HG03159 (cell line): ENCODE measurements around the gene OR2W3.

Experiments used
- ATAC-seq: cut with Tn5 transposase; IDR thresholded peaks from one replicate; pipeline ENCODE4 v1.9.1; 2021; ENCODE audit warnings: mild to moderate bottlenecking, moderate library complexity; ENCODE audit not compliant: unreplicated experiment

OR2W3 gene

GRCh38 chr1:247914941-247915662, 19.7 kb downstream of the OR2W3 start:
- ATAC-seq, result no peak

- no peak for ATAC-seq
Observed at GRCh38 chr1:247919952-247920351, 24.6 kb downstream of the OR2W3 start, which contains the start of gene OR2T8. TSS of gene OR2T8 (plus strand) at chr1:247920252. CDS start at chr1:247921018, 766 bp downstream.

GRCh38 chr1:247923941-247924340, 28.6 kb downstream of the OR2W3 start:
- no peak for ATAC-seq

- no peak for ATAC-seq
Observed at GRCh38 chr1:247924868-247925267, 29.5 kb downstream of the OR2W3 start, which contains the start of gene OR2AJ1. TSS of gene OR2AJ1 (plus strand) at chr1:247924889. CDS start at chr1:247933769, 8,880 bp downstream.

- ATAC-seq, result no peak
Observed at GRCh38 chr1:247933989-247934388, 38.6 kb downstream of the OR2W3 start.

- no peak for ATAC-seq
Observed at GRCh38 chr1:247935781-247936180, 40.4 kb downstream of the OR2W3 start.

GRCh38 chr1:247936415-247936814, 41.0 kb downstream of the OR2W3 start:
- ATAC-seq, result no peak

- peak; percentile 100 for ATAC-seq
Observed at GRCh38 chr1:247936965-247937734, 41.8 kb downstream of the OR2W3 start.

GRCh38 chr1:247942624-247943023, 47.2 kb downstream of the OR2W3 start:
- ATAC-seq, result no peak
